LHCN-M2 (cell line): ENCODE data around the gene PROC. TPM values are rescaled to one million over a fixed set of nuclear protein-coding genes. Genes with fewer than 3 reads are reported as not detected.
"Not testable (repeated sequence)": the region's sequence is repeated elsewhere in the genome, so short reads cannot be mapped to it uniquely, and the experiment has no call there.

Experiments used
- DNase-seq: peaks from one replicate; pipeline ENCODE4 v3.0.0-alpha.2; 2012; ENCODE audit warnings: low read depth
- total RNA-seq: library from RNA; depleted of rRNA; stranded (reverse); fragments of >200 nt; gene quantifications from 2 replicates; pipeline ENCODE4 v1.2.3, GENCODE V29; 2014

PROC gene
- total RNA-seq, 1 experiment from 2014 or later = not detected

DNA sequence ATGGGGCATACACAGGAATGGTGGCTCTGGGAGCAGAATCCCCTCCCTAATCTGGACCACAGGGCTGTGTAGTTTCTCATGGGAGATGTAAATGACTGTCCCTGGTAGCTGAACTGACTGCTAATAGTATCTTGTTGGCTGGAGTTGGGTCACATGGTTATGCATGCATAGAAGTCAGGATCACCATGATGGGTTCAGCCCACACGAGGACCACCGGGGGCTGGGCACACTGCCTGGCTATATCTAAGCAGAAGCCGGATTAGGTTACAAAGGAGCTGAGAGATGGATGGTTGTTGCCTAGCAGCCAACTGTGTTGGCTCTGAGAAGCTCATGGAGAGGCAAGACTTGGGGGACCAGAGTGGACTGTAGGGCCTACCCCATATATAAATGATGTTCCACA is 23.7 kb upstream of the PROC start:
- DNase-seq = no peak

- no peak for DNase-seq
Measured at GRCh38 chr2:127397568-127398238, 20.5 kb upstream of the PROC start.

DNA sequence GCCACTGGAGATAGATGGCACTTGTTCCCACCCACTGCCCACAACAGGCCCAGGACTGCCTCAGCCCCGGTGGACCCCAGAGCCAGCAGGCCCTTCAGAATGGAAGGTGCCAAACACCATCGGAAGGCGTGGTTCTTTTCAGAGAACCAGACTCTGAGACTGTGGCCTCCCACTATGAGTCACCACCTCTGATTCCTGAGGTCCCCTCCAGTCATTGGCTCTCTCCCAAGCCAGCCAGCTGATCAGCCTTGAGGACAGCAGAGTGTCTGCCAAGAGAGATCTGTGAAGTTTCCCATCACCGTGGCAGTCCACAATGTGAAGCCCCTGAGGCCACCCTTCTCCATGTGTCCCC is 20.0 kb upstream of the PROC start:
- DNase-seq = peak; percentile 90

GRCh38 chr2:127400533-127400896 is 17.7 kb upstream of the PROC start:
- no peak for DNase-seq

DNA sequence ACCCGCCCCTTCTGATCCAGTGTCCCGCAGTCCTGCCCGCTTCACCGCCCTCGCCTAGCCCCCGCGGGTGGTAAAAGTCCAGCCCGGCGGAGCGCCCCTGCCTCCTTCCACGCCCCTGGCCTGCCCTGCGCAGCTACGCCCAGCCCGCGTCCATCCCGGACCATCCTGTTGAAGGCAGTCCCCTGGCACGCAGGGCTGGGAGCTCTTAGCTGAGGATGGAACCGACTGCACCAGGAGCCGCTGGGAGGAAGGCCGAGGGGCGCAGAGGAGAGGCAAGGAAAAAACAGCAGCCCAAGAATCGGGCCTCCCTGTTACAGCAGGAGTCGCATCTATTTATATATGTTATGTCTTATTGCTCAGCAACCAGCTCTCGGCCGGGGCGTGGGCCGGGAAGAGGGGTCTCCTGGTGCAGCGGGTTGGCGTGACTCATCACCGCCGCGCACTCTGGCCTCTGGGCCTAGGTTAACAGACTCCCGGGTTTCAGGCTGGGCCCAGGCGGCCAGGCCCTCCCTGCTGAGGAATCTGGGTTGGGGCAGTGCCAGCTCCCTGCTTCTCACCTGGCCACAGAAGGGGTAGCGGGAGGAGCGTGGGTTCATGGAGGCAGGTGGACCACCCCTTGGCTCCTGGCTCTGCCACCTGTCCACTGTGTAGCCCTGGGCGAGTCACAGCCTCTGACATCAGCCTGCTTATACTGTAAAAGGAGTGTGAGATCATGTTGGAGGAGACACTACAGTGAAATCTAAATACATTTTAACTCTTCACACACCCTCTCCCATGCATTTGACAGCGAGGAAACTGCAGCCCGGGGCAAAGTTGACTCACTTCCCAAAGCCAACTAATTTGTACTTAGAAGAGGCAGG is 17.1 kb upstream of the PROC start:
- DNase-seq = no peak

GRCh38 chr2:127401757-127402695 is 16.2 kb upstream of the PROC start:
- no peak for DNase-seq

DNA sequence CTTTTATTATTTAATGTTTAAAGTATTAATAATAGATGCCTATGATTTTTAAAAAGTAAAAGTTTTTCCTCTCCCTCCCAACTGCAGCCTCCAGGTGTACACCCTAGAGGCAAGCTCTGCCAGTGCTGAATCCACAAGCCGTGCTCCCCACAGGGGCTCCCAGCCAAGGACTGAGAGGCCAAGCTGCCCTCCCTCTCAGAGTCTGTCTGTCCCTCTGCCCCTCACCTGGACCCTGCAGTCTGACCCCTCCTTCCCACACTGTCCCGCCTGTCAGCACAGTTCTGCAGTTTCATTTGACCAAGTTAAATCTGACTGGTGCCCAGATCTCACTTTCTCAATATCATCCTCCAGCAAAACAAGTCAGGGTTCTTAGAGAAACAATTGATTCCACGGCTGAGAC is 14.8 kb upstream of the PROC start:
- no peak for DNase-seq

GRCh38 chr2:127404466-127405254 is 13.6 kb upstream of the PROC start:
- no peak for DNase-seq

DNA sequence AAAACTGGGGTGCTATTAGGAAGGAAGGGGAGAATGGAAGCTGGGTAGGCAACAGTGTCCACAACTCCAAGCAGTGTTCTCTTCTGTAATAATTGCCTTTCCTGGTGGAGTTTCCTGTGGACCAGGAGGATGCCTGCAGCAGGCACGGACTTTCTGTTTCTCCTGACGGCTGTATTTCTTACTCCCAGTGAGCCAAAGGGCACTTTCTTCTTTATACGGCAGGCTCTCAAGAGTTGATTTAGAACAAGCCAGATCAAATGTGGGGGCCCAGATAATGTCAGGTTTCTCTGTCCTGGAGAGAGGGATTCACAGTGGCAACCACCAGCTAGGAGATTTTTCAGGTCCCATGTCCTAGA is 13.0 kb upstream of the PROC start:
- DNase-seq = no peak

DNA sequence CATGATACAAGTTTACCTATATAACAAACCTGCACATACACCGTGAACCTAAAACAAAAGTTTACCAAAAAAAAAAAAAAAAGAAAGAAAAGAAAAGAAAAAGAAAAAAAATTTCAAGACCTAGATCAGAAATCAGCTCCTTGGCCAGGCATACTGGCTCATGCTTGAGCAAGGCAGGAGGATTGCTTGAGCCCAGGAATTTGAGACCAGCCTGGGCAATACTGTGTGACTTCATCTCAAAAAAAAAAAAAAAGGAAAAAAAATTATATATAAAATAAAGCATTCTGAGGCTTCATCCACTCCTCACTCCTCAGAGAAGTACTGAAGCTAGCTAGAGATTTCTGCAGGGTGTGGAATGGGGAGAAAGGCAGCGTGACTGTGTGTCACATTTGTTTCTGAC is 11.8 kb upstream of the PROC start:
- DNase-seq = no peak

GRCh38 chr2:127407091-127407490 is 11.1 kb upstream of the PROC start:
- DNase-seq = no peak

GRCh38 chr2:127407661-127408003 is 10.6 kb upstream of the PROC start:
- no peak for DNase-seq

DNA sequence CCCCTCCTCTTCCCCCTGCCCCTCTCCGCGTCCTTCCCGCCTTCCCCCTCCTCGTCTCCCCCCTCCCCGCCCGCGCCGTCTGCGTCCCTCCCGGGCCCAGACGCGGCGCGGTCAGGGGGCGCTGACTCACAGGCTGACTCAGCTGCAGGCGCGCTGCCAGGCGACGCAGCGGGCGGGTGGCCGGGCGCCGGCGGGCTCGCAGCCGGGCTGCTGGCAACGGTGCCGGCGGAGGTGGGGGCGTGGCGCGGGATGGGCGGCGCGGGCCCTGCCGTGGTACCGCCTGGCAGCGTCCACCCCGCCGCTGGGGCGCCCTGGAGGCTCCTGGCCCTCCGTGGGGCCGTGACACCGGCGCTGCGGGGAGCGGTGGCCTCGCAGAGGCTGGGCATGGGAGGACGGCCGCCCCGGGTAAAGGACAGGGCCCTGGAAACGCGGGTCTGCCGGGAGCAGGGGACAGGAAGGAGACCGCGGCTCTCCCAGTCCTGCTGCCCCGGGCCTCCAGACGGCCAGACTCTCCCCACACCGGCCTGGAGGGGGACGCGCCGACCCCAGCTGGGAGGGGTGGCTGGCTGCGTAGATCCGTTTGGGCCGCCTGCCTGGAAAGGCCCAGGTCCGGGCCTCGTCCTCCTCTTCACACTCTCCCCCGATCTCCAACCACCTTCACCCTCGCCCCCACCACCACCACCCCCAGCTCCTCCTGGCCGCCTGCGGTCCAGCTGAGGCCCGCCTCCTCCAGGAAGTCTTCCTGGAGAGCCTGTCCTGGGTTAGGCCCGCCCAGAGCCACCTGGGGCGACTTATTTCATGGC is 10.0 kb upstream of the PROC start:
- peak; percentile 86 for DNase-seq

GRCh38 chr2:127408807-127409099 is 9.5 kb upstream of the PROC start:
- DNase-seq = no peak

GRCh38 chr2:127409716-127410115 is 8.5 kb upstream of the PROC start:
- DNase-seq = not testable (repeated sequence)

DNA sequence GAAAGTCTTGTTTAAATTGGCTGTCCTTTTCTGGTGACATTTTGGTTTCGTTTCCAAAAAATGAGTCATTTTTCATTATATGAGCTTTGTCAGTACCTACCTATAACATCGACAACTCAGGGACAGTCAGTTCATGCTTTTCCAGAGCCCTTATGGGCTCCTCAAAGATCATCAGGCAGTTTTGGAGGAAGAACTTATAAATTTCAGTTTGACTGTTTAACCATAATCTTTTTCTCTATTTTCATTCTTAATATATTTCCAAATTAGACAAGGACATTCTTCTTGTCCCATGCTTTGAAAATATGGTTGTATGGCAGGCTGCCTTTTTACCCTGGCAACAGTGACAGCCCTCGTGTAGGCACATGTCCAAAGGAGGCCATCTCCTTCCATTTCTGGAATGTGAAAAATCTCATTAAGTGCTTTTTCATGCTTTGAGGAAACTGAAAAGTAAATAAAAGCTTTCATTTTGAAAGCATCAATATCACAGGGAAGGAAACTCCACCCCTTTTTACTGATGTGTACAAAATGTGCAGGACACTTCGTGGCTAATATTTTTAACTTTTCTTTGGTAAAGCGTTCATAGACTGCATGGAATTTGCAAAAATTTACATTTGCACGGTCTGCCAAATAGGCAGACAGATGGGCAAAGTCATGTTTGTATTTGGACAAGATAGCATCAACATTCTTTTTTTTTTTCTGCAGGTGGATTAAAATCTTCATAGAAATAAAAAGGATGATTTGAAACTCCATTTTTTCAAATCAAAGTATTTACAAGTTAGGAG is 7.2 kb upstream of the PROC start:
- DNase-seq = peak; percentile 78

DNA sequence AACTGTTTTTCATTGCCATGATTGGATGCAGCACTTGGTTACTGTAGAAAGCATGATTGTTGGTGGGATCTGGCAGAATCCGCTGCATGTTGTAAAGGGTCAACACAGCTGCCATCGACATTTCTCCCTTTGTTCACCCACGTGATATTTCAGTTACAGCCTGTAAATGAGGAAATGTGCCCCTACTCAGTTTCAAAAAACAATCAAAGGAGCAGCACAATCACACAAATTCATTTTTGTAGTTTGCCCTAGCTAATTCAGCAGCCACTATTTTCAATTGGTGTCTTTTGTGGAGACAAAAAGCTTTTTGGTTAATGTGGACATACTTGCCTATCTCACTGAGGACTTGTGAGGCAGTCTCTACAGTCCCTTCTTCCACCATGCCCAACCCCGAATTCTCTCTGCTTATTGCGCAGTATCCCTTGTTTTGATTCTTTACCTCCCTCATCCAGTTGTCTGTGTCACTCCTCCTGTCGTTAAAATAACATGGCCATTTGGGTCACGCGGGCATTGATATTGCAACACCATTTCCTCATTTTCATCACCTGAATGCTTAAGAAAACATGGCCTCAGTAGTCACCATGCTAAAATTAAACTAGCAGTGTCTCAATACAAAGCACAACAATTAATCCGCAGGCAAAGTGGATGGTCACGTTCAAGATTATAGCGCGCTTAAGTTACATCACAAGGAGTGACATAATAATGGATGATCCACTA is 6.4 kb upstream of the PROC start:
- DNase-seq = peak; percentile 83

GRCh38 chr2:127413200-127413599 is 5.0 kb upstream of the PROC start:
- no peak for DNase-seq
